ENCODE measurements around the gene GSTM5. TPM values are rescaled to one million over a fixed set of nuclear protein-coding genes. Genes with fewer than 3 reads are reported as not detected.

The GSTM5 gene
- total RNA-seq, 2 experiments from 2014 or later: 0.06 TPM; not detected in 1

GRCh38 chr1:109716121-109716520, 4.1 kb downstream of the GSTM5 start:
- Mint-ChIP-seq H3K4me3 (no peak overlapping the region), H3K36me3 (no peaks in the 10 kb centered on the region), H3K9me3 (no peaks in the 10 kb centered on the region), H3K4me1 (peaks cover 4% of the 10 kb centered on the region), H3K27me3 (peaks cover 9% of the 10 kb centered on the region), H3K27ac (no peak overlapping the region)
- DNase-seq: no peak

GRCh38 chr1:109716570-109717090, 4.6 kb downstream of the GSTM5 start:
- no peak overlapping the region for H3K4me3 Mint-ChIP-seq
- no peaks in the 10 kb centered on the region for H3K36me3 Mint-ChIP-seq
- H3K9me3 Mint-ChIP-seq: no peaks in the 10 kb centered on the region
- peaks cover 4% of the 10 kb centered on the region for H3K4me1 Mint-ChIP-seq
- no peak for DNase-seq
- no peak overlapping the region for H3K27ac Mint-ChIP-seq
- H3K27me3 Mint-ChIP-seq: peaks cover 9% of the 10 kb centered on the region

- H3K27me3 Mint-ChIP-seq: peaks cover 9% of the 10 kb centered on the region
- H3K9me3 Mint-ChIP-seq: no peaks in the 10 kb centered on the region
- no peak overlapping the region for H3K27ac Mint-ChIP-seq
- no peaks in the 10 kb centered on the region for H3K36me3 Mint-ChIP-seq
- no peak overlapping the region for H3K4me3 Mint-ChIP-seq
- H3K4me1 Mint-ChIP-seq: peaks cover 4% of the 10 kb centered on the region
- no peak for DNase-seq
These were observed 5.7 kb downstream of the GSTM5 start for GRCh38 chr1:109717729-109718128.

- H3K36me3 Mint-ChIP-seq: no peaks in the 10 kb centered on the region
These were observed 6.4 kb downstream of the GSTM5 start for GRCh38 chr1:109718495-109718894.

GRCh38 chr1:109719337-109719837, 7.3 kb downstream of the GSTM5 start:
- peaks cover 5% of the 10 kb centered on the region for H3K27me3 Mint-ChIP-seq
- no peak overlapping the region for H3K27ac Mint-ChIP-seq
- H3K4me1 Mint-ChIP-seq: peaks cover 4% of the 10 kb centered on the region
- DNase-seq: no peak
- no peak overlapping the region for H3K4me3 Mint-ChIP-seq
- no peaks in the 10 kb centered on the region for H3K36me3 Mint-ChIP-seq
- no peaks in the 10 kb centered on the region for H3K9me3 Mint-ChIP-seq

More at GRCh38 chr1:109718495-109718894, 6.4 kb downstream of the GSTM5 start:
- Mint-ChIP-seq H3K27ac (no peak overlapping the region), H3K4me3 (no peak overlapping the region), H3K4me1 (peaks cover 4% of the 10 kb centered on the region), H3K9me3 (no peaks in the 10 kb centered on the region), H3K27me3 (peaks cover 9% of the 10 kb centered on the region)
- no peak for DNase-seq

- H3K4me1 Mint-ChIP-seq: peaks cover 4% of the 10 kb centered on the region
- no peaks in the 10 kb centered on the region for H3K9me3 Mint-ChIP-seq
- H3K27ac Mint-ChIP-seq: no peak overlapping the region
- H3K36me3 Mint-ChIP-seq: no peaks in the 10 kb centered on the region
- H3K4me3 Mint-ChIP-seq: no peak overlapping the region
- H3K27me3 Mint-ChIP-seq: no peaks in the 10 kb centered on the region
- DNase-seq: no peak
These were observed 9.0 kb downstream of the GSTM5 start for GRCh38 chr1:109721042-109721441.

GRCh38 chr1:109721971-109722370, 9.9 kb downstream of the GSTM5 start:
- no peak for DNase-seq
- no peaks in the 10 kb centered on the region for H3K9me3 Mint-ChIP-seq
- H3K4me1 Mint-ChIP-seq: peaks cover 4% of the 10 kb centered on the region
- no peak overlapping the region for H3K4me3 Mint-ChIP-seq
- no peaks in the 10 kb centered on the region for H3K27me3 Mint-ChIP-seq
- H3K27ac Mint-ChIP-seq: no peak overlapping the region
- no peaks in the 10 kb centered on the region for H3K36me3 Mint-ChIP-seq

GRCh38 chr1:109722908-109723691, 11.0 kb downstream of the GSTM5 start:
- no peak overlapping the region for H3K4me3 Mint-ChIP-seq
- no peak overlapping the region for H3K27ac Mint-ChIP-seq
- no peak for DNase-seq
- H3K9me3 Mint-ChIP-seq: no peaks in the 10 kb centered on the region
- peaks cover 4% of the 10 kb centered on the region for H3K4me1 Mint-ChIP-seq
- H3K36me3 Mint-ChIP-seq: no peaks in the 10 kb centered on the region
- no peaks in the 10 kb centered on the region for H3K27me3 Mint-ChIP-seq

- Mint-ChIP-seq H3K4me3 (no peak overlapping the region), H3K36me3 (no peaks in the 10 kb centered on the region), H3K27ac (no peak overlapping the region), H3K9me3 (no peaks in the 10 kb centered on the region), H3K27me3 (peaks cover 4% of the 10 kb centered on the region), H3K4me1 (no peaks in the 10 kb centered on the region)
- no peak for DNase-seq
These were observed 12.9 kb downstream of the GSTM5 start for GRCh38 chr1:109724933-109725332.

- H3K9me3 Mint-ChIP-seq: no peaks in the 10 kb centered on the region
- H3K27ac Mint-ChIP-seq: no peak overlapping the region
These were observed 13.5 kb downstream of the GSTM5 start for GRCh38 chr1:109725510-109725909.

GRCh38 chr1:109726007-109726406, 14.0 kb downstream of the GSTM5 start:
- no peak overlapping the region for H3K4me3 Mint-ChIP-seq
- H3K4me1 Mint-ChIP-seq: no peaks in the 10 kb centered on the region
- no peak overlapping the region for H3K27ac Mint-ChIP-seq
- no peaks in the 10 kb centered on the region for H3K36me3 Mint-ChIP-seq
- H3K9me3 Mint-ChIP-seq: no peaks in the 10 kb centered on the region
- peaks cover 4% of the 10 kb centered on the region for H3K27me3 Mint-ChIP-seq
- DNase-seq: no peak

More at GRCh38 chr1:109725510-109725909, 13.5 kb downstream of the GSTM5 start:
- H3K27me3 Mint-ChIP-seq: peaks cover 4% of the 10 kb centered on the region
- H3K4me3 Mint-ChIP-seq: no peak overlapping the region
- H3K36me3 Mint-ChIP-seq: no peaks in the 10 kb centered on the region
- DNase-seq: no peak
- H3K4me1 Mint-ChIP-seq: no peaks in the 10 kb centered on the region

- no peaks in the 10 kb centered on the region for H3K9me3 Mint-ChIP-seq
- H3K27me3 Mint-ChIP-seq: peaks cover 8% of the 10 kb centered on the region
- no peak overlapping the region for H3K4me3 Mint-ChIP-seq
- H3K27ac Mint-ChIP-seq: no peak overlapping the region
- no peaks in the 10 kb centered on the region for H3K4me1 Mint-ChIP-seq
- DNase-seq: no peak
- no peaks in the 10 kb centered on the region for H3K36me3 Mint-ChIP-seq
These were observed 14.8 kb downstream of the GSTM5 start for GRCh38 chr1:109726728-109727373.

- DNase-seq: no peak
- no peaks in the 10 kb centered on the region for H3K9me3 Mint-ChIP-seq
- H3K27ac Mint-ChIP-seq: no peak overlapping the region
- H3K4me3 Mint-ChIP-seq: no peak overlapping the region
- peaks cover 8% of the 10 kb centered on the region for H3K27me3 Mint-ChIP-seq
- H3K36me3 Mint-ChIP-seq: no peaks in the 10 kb centered on the region
- no peaks in the 10 kb centered on the region for H3K4me1 Mint-ChIP-seq
These were observed 16.8 kb downstream of the GSTM5 start for GRCh38 chr1:109728870-109729269.

- DNase-seq: no peak
- H3K27me3 Mint-ChIP-seq: peaks cover 8% of the 10 kb centered on the region
- no peak overlapping the region for H3K4me3 Mint-ChIP-seq
- no peaks in the 10 kb centered on the region for H3K9me3 Mint-ChIP-seq
- no peaks in the 10 kb centered on the region for H3K36me3 Mint-ChIP-seq
- H3K4me1 Mint-ChIP-seq: no peaks in the 10 kb centered on the region
- H3K27ac Mint-ChIP-seq: no peak overlapping the region
These were observed 18.6 kb downstream of the GSTM5 start for GRCh38 chr1:109730666-109731065.

- no peak for DNase-seq
- Mint-ChIP-seq H3K9me3 (no peaks in the 10 kb centered on the region), H3K4me3 (no peak overlapping the region), H3K4me1 (no peaks in the 10 kb centered on the region), H3K27ac (no peak overlapping the region), H3K36me3 (no peaks in the 10 kb centered on the region), H3K27me3 (peaks cover 8% of the 10 kb centered on the region)
These were observed 20.4 kb downstream of the GSTM5 start for GRCh38 chr1:109732390-109732881.
